SU-DHL-6 (cell line): ENCODE measurements around the gene ZNF541.

Experiments
- H2AFZ ChIP-seq: fragments of 200-600 bp; sonication (generic); 2 replicates; pipeline ENCODE4 v1.6.1; 2014; ENCODE audit warnings: low read depth, mild to moderate bottlenecking, moderate library complexity, mixed read lengths, antibody characterized with exemption, low read length; ENCODE audit not compliant: severe bottlenecking
- H3F3A ChIP-seq: fragments of 200-600 bp; shearing (Covaris generic); 2 replicates; pipeline ENCODE4 v1.6.0; 2016; ENCODE audit warnings: antibody characterized with exemption, mild to moderate bottlenecking; ENCODE audit not compliant: insufficient read depth
- H3K27ac ChIP-seq: fragments of 200-600 bp; sonication (generic); 2 replicates; pipeline ENCODE4 v1.5.1; 2016; ENCODE audit warnings: low read depth, mild to moderate bottlenecking, low read length, moderate library complexity, mixed read lengths
- H3K27me3 ChIP-seq: fragments of 200-600 bp; sonication (generic), shearing (Covaris generic); 2 replicates; pipeline ENCODE4 v1.6.0; 2014; ENCODE audit warnings: mild to moderate bottlenecking, low read length
- H3K36me3 ChIP-seq: fragments of 200-600 bp; sonication (generic); 2 replicates; pipeline ENCODE4 v1.6.1; 2014; ENCODE audit warnings: mild to moderate bottlenecking, low read length, mixed read lengths
- H3K4me2 ChIP-seq: fragments of 300-600, 200-600 bp; shearing (Covaris generic), sonication (generic); 2 replicates; pipeline ENCODE4 v1.6.0; 2014; ENCODE audit warnings: low read length, low read depth, mild to moderate bottlenecking; ENCODE audit not compliant: poor library complexity, severe bottlenecking
- H3K4me3 ChIP-seq: fragments of 200-600 bp; sonication (generic); 2 replicates; pipeline ENCODE4 v1.5.1; 2014; ENCODE audit warnings: antibody characterized with exemption, low read length, mild to moderate bottlenecking, mixed read lengths; ENCODE audit not compliant: insufficient read depth, poor library complexity, severe bottlenecking
- H3K79me2 ChIP-seq: fragments of 200-600 bp; sonication (generic); 2 replicates; pipeline ENCODE4 v1.6.1; 2014; ENCODE audit warnings: mild to moderate bottlenecking, low read length, moderate library complexity; ENCODE audit not compliant: insufficient read depth
- H3K9ac ChIP-seq: fragments of 200-600 bp; sonication (generic); 2 replicates; pipeline ENCODE4 v1.7.0; 2014; ENCODE audit warnings: mild to moderate bottlenecking, low read length
- H3K9me2 ChIP-seq: fragments of 200-600 bp; sonication (generic); replicated peaks from 2 replicates; pipeline ENCODE4 v1.6.1; 2014; ENCODE audit warnings: low read length; ENCODE audit not compliant: insufficient read depth
- H3K9me3 ChIP-seq: fragments of 200-600 bp; sonication (generic); 2 replicates; pipeline ENCODE4 v1.6.1; 2014; ENCODE audit warnings: low read length, mixed read lengths; ENCODE audit not compliant: insufficient read depth
- H4K20me1 ChIP-seq: fragments of 200-600 bp; sonication (generic); 2 replicates; pipeline ENCODE4 v1.6.1; 2014; ENCODE audit warnings: low read depth, mild to moderate bottlenecking, antibody characterized with exemption, low read length, moderate library complexity, mixed read lengths
- EZH2phosphoT487 ChIP-seq: fragments of 200-600 bp; sonication (generic), shearing (Covaris generic); conservative IDR thresholded peaks from 2 replicates; pipeline ENCODE4 v1.6.1; 2018; ENCODE audit warnings: mild to moderate bottlenecking, antibody characterized with exemption, low read length, moderate library complexity, mixed read lengths
- TF ChIP-seq, protein P1 (sequence below): fragments of 200-600 bp; sonication (generic); IDR thresholded peaks from one replicate; pipeline ENCODE4 v1.5.1; 2017; ENCODE audit warnings: antibody characterized with exemption, mild to moderate bottlenecking, low read length, moderate library complexity; ENCODE audit not compliant: insufficient read depth, poor library complexity, severe bottlenecking

The ZNF541 gene

DNA sequence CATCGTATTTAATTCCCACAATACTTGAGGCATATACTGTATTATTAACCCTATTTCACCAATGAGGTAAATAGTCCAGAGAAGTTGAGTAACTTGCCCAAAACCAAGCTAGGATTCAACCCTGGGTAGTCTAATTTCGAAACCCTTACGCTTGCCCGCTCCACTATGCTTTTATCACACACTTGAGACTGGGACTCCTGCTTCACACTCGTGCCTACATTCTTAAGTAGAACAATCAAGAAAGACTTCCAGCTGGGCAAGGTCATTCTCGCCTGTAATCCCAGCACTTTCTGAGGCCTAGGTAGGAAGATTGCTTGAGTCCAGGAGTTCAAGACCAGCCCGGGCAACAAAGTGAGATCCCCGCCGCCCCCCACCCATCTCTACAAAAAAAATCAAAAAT lies 3.6 kb downstream of the ZNF541 start:
- H3K36me3 ChIP-seq = no peaks in the 10 kb centered on the region
- no peak overlapping the region for H3K9ac ChIP-seq
- no peaks in the 10 kb centered on the region for H3F3A ChIP-seq
- H4K20me1 ChIP-seq = no peaks in the 10 kb centered on the region
- no peaks in the 10 kb centered on the region for H3K79me2 ChIP-seq
- H2AFZ ChIP-seq = no peak overlapping the region
- no peak overlapping the region for H3K4me3 ChIP-seq
- H3K4me2 ChIP-seq = no peak overlapping the region
- H3K9me3 ChIP-seq = no peaks in the 10 kb centered on the region
- H3K9me2 ChIP-seq = no peaks in the 10 kb centered on the region
- TF ChIP-seq, protein P1, sequence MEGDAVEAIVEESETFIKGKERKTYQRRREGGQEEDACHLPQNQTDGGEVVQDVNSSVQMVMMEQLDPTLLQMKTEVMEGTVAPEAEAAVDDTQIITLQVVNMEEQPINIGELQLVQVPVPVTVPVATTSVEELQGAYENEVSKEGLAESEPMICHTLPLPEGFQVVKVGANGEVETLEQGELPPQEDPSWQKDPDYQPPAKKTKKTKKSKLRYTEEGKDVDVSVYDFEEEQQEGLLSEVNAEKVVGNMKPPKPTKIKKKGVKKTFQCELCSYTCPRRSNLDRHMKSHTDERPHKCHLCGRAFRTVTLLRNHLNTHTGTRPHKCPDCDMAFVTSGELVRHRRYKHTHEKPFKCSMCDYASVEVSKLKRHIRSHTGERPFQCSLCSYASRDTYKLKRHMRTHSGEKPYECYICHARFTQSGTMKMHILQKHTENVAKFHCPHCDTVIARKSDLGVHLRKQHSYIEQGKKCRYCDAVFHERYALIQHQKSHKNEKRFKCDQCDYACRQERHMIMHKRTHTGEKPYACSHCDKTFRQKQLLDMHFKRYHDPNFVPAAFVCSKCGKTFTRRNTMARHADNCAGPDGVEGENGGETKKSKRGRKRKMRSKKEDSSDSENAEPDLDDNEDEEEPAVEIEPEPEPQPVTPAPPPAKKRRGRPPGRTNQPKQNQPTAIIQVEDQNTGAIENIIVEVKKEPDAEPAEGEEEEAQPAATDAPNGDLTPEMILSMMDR = no peak
- TF ChIP-seq EZH2phosphoT487 = no peak
- H3K27ac ChIP-seq = no peak overlapping the region
- no peaks in the 10 kb centered on the region for H3K27me3 ChIP-seq

DNA sequence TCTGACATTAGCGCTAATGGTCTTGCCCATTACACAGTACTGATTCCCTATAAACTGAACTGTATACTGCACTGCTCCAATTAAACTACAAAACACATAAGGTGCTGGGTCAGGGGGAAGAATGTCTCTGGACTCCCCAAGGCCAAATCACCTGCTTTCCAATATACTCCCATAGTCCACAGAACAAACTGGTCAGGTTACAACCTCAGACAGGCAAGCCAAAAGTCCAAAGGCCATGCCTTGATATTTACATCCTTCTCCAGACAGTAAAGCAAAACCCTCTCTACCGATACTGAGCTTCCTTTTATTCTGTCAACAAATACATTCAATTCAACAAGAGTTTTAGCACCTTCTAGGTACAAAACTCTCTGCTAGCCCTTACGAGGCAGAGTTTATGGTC lies 8.9 kb downstream of the ZNF541 start:
- Histone ChIP-seq H2AFZ (no peak overlapping the region), H3K9ac (no peak overlapping the region), H3K9me3 (no peaks in the 10 kb centered on the region), H3K9me2 (no peaks in the 10 kb centered on the region), H3K4me3 (no peak overlapping the region), H3K4me2 (no peak overlapping the region), H3K27me3 (no peaks in the 10 kb centered on the region), H3K36me3 (no peaks in the 10 kb centered on the region), H3K27ac (no peak overlapping the region), H3F3A (no peaks in the 10 kb centered on the region), H3K79me2 (no peaks in the 10 kb centered on the region), H4K20me1 (no peaks in the 10 kb centered on the region)
- no peak for TF ChIP-seq EZH2phosphoT487
- TF ChIP-seq, protein P1 = no peak

DNA sequence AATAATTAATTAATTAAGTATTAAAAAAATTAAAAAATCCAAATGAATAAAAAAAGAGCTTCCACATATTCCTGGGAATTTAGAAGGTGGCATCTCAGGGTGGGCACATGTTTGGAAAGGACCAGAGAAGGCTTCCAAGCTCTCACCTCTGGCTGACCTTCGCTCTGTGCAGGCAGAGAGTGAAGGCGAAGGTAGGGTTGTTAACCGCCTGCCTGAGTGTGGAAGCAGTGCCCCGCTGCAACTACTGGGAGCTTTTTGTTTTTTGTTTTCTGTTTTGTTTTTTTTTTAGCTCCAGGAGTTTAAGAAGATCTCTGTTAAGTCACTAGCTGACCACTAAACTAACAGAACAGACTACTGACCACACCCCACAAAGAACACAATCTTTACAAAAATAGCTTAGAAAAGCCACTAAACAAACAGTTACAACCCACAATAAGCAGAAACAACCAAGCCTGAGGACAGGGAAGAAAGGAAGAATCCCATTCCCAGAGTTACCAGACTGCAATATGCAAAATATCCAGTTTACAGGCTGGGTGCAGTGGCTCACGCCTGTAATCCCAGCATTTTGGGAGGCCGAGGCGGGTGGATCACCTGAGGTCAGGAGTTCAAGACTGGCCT lies 11.4 kb downstream of the ZNF541 start:
- H3F3A ChIP-seq = no peaks in the 10 kb centered on the region
- H3K9me3 ChIP-seq = no peaks in the 10 kb centered on the region
- H3K27me3 ChIP-seq = no peaks in the 10 kb centered on the region
- H3K36me3 ChIP-seq = no peaks in the 10 kb centered on the region
- no peak overlapping the region for H2AFZ ChIP-seq
- no peak for TF ChIP-seq EZH2phosphoT487
- TF ChIP-seq, protein P1 = no peak
- no peaks in the 10 kb centered on the region for H3K9me2 ChIP-seq
- no peak overlapping the region for H3K4me2 ChIP-seq
- H4K20me1 ChIP-seq = no peaks in the 10 kb centered on the region
- no peak overlapping the region for H3K27ac ChIP-seq
- no peak overlapping the region for H3K4me3 ChIP-seq
- no peak overlapping the region for H3K9ac ChIP-seq
- H3K79me2 ChIP-seq = no peaks in the 10 kb centered on the region
